ENCODE results near the gene TBX15. TPM values are rescaled to one million over a fixed set of nuclear protein-coding genes. Genes with fewer than 3 reads are reported as not detected.

Gene TBX15
- total and polyA plus RNA-seq, 2 experiments from 2014 or later = 0.21 TPM; not detected in 1

DNA sequence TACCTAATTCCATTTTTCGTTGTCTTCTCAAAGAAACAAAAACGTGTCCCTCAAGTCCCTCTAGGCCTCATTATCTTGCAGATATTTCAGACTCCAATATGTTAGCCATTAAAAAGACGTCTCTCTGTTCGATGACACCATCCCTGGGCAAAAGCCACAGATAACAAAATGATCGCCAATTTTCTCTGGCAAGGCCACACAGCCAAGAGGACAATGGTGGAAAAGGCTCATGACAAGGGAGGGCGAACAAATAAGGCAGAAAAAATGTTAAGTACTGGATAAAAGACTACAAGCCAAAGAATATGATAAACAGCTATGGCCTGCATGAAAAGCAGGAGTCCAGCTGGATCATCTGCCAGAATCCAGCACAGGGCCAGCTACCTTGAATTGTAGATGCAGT lies 82.9 kb downstream of the TBX15 start (continued):
- no peak for TF ChIP-seq JUNB (IDR thresholded peaks at IDR 0.05; ENCODE audit: unreplicated experiment)
- no peak for TF ChIP-seq NANOG (IDR thresholded peaks at IDR 0.05; ENCODE audit: borderline replicate concordance)

DNA sequence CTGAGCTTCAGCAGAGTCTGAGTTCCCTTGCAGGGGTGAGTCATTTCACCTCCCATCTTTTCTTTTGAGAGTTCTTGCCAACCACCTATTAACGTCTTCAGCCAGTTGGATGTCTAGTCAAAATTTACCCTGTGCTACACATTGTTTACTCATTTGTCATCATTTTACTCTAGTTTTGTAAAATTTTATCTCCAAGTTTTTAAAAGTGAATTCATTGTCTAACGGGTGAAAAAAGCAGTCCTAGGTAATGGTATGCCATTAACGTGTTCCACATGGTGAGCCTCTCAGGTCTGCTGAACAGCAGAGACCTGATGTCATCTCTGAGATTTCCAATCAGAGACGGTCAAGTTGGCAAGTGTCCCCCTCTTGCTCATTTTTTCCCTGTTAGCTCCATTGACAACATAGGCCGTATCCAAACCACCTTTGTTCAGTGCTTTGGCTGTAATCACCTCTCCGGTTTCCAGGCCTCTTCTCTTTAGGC lies 85.4 kb downstream of the TBX15 start:
- Histone ChIP-seq H3K36me3 (ENCODE audit: insufficient read depth) (no peaks in the 10 kb centered on the region; the same call in 1 of the 2 replicates), H2AFZ (no peak overlapping the region; the same call in 1 of the 2 replicates), H3F3A (replicated peaks; ENCODE audit: low read depth) (no peaks in the 10 kb centered on the region), H3K4me3 (no peak overlapping the region), H3K9me2 (ENCODE audit: insufficient read depth) (peaks cover 8% of the 10 kb centered on the region), H3K79me2 (replicated peaks; ENCODE audit: insufficient read depth) (no peaks in the 10 kb centered on the region), H3K27me3 (ENCODE audit: insufficient read depth) (no peaks in the 10 kb centered on the region), H3K4me1 (ENCODE audit: insufficient read depth) (no peaks in the 10 kb centered on the region), H3K4me2 (no peak overlapping the region), H4K20me1 (replicated peaks; ENCODE audit: insufficient read depth) (no peaks in the 10 kb centered on the region), H3K27ac (ENCODE audit: low read depth) (no peak overlapping the region)
- no peak for ATAC-seq
- H3K36me3 Mint-ChIP-seq (ENCODE audit: low read depth) = no peaks in the 10 kb centered on the region
- no peaks in the 10 kb centered on the region for H3K9me3 Mint-ChIP-seq
- TF ChIP-seq ZNF114 (CRISPR knock-in tag; IDR thresholded peaks at IDR 0.05) = no peak
- no peak for TF ChIP-seq JUNB (IDR thresholded peaks at IDR 0.05; ENCODE audit: unreplicated experiment)
- TF ChIP-seq, protein P1, sequence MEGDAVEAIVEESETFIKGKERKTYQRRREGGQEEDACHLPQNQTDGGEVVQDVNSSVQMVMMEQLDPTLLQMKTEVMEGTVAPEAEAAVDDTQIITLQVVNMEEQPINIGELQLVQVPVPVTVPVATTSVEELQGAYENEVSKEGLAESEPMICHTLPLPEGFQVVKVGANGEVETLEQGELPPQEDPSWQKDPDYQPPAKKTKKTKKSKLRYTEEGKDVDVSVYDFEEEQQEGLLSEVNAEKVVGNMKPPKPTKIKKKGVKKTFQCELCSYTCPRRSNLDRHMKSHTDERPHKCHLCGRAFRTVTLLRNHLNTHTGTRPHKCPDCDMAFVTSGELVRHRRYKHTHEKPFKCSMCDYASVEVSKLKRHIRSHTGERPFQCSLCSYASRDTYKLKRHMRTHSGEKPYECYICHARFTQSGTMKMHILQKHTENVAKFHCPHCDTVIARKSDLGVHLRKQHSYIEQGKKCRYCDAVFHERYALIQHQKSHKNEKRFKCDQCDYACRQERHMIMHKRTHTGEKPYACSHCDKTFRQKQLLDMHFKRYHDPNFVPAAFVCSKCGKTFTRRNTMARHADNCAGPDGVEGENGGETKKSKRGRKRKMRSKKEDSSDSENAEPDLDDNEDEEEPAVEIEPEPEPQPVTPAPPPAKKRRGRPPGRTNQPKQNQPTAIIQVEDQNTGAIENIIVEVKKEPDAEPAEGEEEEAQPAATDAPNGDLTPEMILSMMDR (conservative IDR thresholded peaks at IDR 0.05; ENCODE audit: low read depth in 2 of 2) = no peak
- no peak for TF ChIP-seq POLR2AphosphoS5 (IDR thresholded peaks at IDR 0.05; ENCODE audit: low read depth)
- TF ChIP-seq CREB1 (CRISPR knock-in tag; IDR thresholded peaks at IDR 0.05; ENCODE audit: low read depth) = no peak
- TF ChIP-seq STAT1 (IDR thresholded peaks at IDR 0.05; ENCODE audit: unreplicated experiment) = no peak
- TF ChIP-seq ZNF462 (CRISPR knock-in tag; IDR thresholded peaks at IDR 0.05) = no peak
- no peak for TF ChIP-seq ETS1 (IDR thresholded peaks at IDR 0.05)
- no peak for TF ChIP-seq EZH2phosphoT487 (IDR thresholded peaks at IDR 0.05; ENCODE audit: unreplicated experiment)
- TF ChIP-seq NANOG (IDR thresholded peaks at IDR 0.05; ENCODE audit: borderline replicate concordance) = no peak
- no peak for TF ChIP-seq REST (IDR thresholded peaks at IDR 0.05; ENCODE audit: unreplicated experiment)
- no peak for TF ChIP-seq ZNF331 (CRISPR knock-in tag; IDR thresholded peaks at IDR 0.05; ENCODE audit: low read depth)
- no peak overlapping the region for H3K4me3 Mint-ChIP-seq
- peaks cover 4% of the 10 kb centered on the region for H3K27me3 Mint-ChIP-seq (ENCODE audit: insufficient read depth, low read depth, poor library complexity)
- no peak for DNase-seq (ENCODE audit: low spot score)
- no peak overlapping the region for H3K27ac Mint-ChIP-seq
- no peaks in the 10 kb centered on the region for H3K4me1 Mint-ChIP-seq

Measured in GM23338 (cell line).